ENCODE measurements around the gene KLHL3.

Gene KLHL3

DNA sequence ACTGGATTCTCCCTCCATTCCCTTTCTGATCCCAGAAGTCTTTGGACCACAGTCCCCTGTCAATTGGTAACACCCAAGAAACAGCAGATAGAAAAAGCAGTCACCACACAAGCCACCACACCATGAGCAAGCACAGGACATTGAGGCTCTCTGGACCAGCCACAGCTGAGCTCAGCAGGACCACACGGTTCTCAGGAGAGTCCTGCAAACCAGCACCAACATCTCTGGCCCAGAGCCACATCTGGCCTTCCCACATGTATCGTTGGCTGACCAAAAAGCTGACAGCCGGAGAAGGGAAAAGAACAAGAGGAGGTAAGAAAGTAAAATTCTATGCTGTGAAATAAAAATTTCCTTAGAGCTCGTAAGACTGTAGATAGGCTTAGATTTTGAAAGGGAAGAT is 56.7 kb downstream of the KLHL3 start:
- H3K4me3 ChIP-seq (replicated peaks; ENCODE audit: low read depth, low read length), result no peak overlapping the region
- DNase-seq (ENCODE audit: extremely low read depth, low read depth), result no peak
- TF ChIP-seq, protein P1, sequence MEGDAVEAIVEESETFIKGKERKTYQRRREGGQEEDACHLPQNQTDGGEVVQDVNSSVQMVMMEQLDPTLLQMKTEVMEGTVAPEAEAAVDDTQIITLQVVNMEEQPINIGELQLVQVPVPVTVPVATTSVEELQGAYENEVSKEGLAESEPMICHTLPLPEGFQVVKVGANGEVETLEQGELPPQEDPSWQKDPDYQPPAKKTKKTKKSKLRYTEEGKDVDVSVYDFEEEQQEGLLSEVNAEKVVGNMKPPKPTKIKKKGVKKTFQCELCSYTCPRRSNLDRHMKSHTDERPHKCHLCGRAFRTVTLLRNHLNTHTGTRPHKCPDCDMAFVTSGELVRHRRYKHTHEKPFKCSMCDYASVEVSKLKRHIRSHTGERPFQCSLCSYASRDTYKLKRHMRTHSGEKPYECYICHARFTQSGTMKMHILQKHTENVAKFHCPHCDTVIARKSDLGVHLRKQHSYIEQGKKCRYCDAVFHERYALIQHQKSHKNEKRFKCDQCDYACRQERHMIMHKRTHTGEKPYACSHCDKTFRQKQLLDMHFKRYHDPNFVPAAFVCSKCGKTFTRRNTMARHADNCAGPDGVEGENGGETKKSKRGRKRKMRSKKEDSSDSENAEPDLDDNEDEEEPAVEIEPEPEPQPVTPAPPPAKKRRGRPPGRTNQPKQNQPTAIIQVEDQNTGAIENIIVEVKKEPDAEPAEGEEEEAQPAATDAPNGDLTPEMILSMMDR (IDR thresholded peaks at IDR 0.05; ENCODE audit: low read depth, low read length, missing control alignments), result no peak

DNA sequence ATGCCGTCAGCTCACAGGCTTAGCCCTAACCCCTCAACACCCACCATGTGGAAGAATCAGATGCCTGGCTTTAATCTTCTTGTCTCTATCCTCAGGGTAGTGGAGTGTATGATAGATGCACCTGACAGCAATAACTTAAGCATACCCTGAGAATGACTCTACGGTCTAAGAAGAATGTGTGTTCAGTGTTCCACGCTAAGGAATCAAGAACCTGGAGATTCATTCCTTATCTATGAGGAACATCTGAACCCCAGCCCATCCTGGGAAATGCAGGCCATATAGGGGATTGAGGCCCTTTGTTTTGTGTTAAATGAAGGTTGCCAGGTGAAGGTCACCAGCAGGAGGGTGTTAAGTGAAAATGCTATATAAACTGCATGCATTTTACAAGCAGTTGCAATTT is 63.0 kb downstream of the KLHL3 start:
- H3K4me3 ChIP-seq (replicated peaks; ENCODE audit: low read depth, low read length), result no peak overlapping the region
- DNase-seq (ENCODE audit: extremely low read depth, low read depth), result no peak
- TF ChIP-seq, protein P1 (IDR thresholded peaks at IDR 0.05; ENCODE audit: low read depth, low read length, missing control alignments), result no peak

DNA sequence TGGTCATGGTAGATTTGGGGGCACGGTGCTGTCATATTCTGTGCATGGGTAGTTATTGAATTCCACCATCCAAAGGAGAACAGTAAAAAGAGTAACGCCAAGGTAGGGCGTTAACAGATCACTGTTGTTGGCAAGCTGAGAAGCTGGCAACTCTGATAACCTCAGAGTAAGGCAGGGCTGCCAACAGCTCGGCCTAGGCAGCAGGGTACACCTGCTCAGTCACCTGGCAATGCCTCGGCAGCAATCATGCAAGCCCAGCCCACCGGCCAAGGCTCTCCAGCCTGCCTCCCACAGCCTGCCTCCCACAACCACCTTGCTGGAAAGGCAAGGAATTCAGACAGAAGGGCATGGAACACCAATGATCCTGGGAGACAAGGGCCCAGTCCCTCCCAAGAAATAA is 63.9 kb downstream of the KLHL3 start:
- H3K4me3 ChIP-seq (replicated peaks; ENCODE audit: low read depth, low read length), result no peak overlapping the region
- TF ChIP-seq, protein P1 (IDR thresholded peaks at IDR 0.05; ENCODE audit: low read depth, low read length, missing control alignments), result no peak
- no peak for DNase-seq (ENCODE audit: extremely low read depth, low read depth)

DNA sequence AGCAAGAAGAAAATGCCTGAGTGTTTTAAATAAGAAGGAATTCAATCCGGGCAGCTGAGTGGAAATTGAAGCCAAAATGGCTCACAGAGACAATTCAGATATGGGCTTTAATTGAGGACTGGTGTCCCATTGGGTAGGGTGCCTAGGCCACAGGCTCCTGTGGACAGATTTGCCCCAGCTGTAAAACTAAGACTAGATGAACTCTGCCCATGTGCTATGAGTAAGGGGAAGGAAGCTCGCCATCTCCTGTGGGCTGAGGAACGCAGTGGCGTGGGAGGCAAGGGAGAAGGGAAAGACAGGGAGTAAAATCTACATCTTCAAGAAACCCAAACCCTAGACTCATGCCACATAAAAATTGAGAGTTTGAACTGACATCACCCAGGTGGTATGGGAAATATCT is 66.1 kb downstream of the KLHL3 start:
- no peak for DNase-seq (ENCODE audit: extremely low read depth, low read depth)
- no peak overlapping the region for H3K4me3 ChIP-seq (replicated peaks; ENCODE audit: low read depth, low read length)
- TF ChIP-seq, protein P1 (IDR thresholded peaks at IDR 0.05; ENCODE audit: low read depth, low read length, missing control alignments), result no peak

DNA sequence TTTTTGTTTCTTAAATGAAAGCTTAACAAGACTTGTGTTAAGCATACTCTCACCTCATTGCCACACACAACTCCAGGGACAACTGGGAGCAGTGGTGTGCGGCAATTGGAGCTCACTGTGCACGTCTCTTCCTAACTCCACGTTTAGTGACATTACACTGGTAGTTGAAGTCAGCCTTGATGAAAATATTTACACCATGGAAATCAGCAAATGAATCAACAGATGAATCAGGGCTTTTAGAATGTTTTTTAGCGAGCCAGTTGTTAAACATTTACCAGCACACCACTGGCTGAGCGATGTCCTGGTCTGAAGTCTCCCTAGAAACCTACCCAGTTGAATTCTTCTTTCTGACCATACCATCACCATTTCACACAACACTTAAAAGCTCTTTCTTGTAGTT is 67.3 kb downstream of the KLHL3 start:
- no peak for DNase-seq (ENCODE audit: extremely low read depth, low read depth)
- H3K4me3 ChIP-seq (replicated peaks; ENCODE audit: low read depth, low read length), result no peak overlapping the region
- TF ChIP-seq, protein P1 (IDR thresholded peaks at IDR 0.05; ENCODE audit: low read depth, low read length, missing control alignments), result no peak

DNA sequence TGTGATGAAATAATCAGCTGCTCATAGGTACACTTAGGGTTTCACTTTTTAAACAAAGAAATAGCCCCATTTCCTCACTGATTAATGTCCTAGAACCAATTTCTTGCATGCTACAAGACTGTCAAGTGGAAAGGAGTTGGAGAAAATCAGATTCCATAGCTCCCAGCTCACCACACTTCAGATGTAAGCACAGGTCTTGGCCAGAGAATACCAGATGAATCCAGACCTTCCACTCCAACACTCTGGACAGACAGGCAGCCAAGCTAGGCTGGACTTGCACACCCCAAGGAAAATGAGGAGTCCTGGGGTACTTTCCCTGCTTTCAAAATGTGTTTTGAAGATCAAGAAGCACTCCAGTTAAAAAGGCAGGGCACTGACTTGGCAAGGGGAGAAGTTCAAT is 68.5 kb downstream of the KLHL3 start:
- no peak for DNase-seq (ENCODE audit: extremely low read depth, low read depth)
- H3K4me3 ChIP-seq (replicated peaks; ENCODE audit: low read depth, low read length), result no peak overlapping the region
- TF ChIP-seq, protein P1 (IDR thresholded peaks at IDR 0.05; ENCODE audit: low read depth, low read length, missing control alignments), result no peak

DNA sequence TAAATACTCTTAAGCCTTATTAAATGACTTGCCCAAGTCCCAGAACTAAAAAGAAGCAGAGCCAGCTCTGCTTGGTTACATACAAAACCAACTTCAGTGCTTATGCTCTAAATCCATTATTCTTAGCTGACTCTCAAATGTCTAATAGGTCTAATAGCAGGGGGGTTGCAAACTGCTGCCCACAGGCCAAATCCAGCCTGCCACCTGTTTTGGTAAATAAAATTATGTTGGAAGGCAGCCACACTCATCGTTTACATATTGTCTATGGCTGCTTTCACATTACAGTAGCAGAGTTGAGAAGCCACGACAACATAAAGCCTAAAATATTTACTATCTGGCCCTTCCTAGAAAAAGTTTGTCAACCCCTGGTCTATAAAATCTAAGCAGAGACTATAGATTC is 69.0 kb downstream of the KLHL3 start:
- TF ChIP-seq, protein P1 (IDR thresholded peaks at IDR 0.05; ENCODE audit: low read depth, low read length, missing control alignments), result no peak
- H3K4me3 ChIP-seq (replicated peaks; ENCODE audit: low read depth, low read length), result no peak overlapping the region
- no peak for DNase-seq (ENCODE audit: extremely low read depth, low read depth)

Measured in HFF-Myc (cell line).